OCI-LY3 (cell line): ENCODE measurements around the gene ATXN7.

Experiments used
- EZH2phosphoT487 ChIP-seq: fragments of 200-600 bp; shearing (Covaris generic); IDR thresholded peaks from 2 replicates; pipeline ENCODE4 v1.6.1; 2018; ENCODE audit warnings: antibody characterized with exemption, mixed run types, low read depth
- TF ChIP-seq, protein P1 (sequence below): fragments of 200-600, 300-600 bp; sonication (generic); IDR thresholded peaks from 2 replicates; pipeline ENCODE4 v1.5.1; 2014; ENCODE audit warnings: antibody characterized with exemption, low read length, low read depth

DNA sequence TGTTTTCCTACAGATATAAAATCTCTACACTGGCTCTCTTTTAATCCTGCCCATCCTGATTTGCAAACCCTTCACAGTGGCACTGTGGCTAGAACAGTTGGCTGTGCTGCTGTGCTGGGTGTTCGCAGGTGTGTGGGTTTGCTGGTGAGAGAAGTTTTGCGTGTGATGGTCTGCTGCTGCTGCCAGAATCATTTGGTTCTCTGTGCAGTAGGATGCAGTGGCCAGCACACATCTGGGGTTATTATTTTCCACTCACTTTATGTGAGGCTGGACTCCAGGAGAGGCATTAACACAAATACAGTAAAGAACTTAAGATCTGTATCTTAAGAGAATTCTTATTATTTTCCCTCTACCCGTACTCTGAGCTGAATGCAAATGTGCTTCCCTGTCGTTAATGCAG lies 175.7 kb downstream of the ATXN7 start:
- TF ChIP-seq, protein P1, sequence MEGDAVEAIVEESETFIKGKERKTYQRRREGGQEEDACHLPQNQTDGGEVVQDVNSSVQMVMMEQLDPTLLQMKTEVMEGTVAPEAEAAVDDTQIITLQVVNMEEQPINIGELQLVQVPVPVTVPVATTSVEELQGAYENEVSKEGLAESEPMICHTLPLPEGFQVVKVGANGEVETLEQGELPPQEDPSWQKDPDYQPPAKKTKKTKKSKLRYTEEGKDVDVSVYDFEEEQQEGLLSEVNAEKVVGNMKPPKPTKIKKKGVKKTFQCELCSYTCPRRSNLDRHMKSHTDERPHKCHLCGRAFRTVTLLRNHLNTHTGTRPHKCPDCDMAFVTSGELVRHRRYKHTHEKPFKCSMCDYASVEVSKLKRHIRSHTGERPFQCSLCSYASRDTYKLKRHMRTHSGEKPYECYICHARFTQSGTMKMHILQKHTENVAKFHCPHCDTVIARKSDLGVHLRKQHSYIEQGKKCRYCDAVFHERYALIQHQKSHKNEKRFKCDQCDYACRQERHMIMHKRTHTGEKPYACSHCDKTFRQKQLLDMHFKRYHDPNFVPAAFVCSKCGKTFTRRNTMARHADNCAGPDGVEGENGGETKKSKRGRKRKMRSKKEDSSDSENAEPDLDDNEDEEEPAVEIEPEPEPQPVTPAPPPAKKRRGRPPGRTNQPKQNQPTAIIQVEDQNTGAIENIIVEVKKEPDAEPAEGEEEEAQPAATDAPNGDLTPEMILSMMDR: no peak
- no peak for TF ChIP-seq EZH2phosphoT487
